Measurements from ENCODE around the gene SYT4.
A peak's percentile ranks its signal among the peaks of the same experiment; 100 is the strongest.

SYT4 gene

GRCh38 chr18:43274526-43274925 lies 2.8 kb downstream of the SYT4 start:
- TF ChIP-seq CTCF (IDR thresholded peaks at IDR 0.05; ENCODE audit: insufficient read depth, low read length, poor library complexity, severe bottlenecking), result no peak
- no peaks in the 10 kb centered on the region for H3K36me3 ChIP-seq (ENCODE audit: control insufficient read depth, insufficient read depth, low read length)
- no peak for DNase-seq (ENCODE audit: extremely low read depth, insufficient read length)
- H3K27me3 ChIP-seq (replicated peaks; ENCODE audit: control insufficient read depth, insufficient read depth, low read length), result no peaks in the 10 kb centered on the region; the same call in 1 of the 2 replicates
- H3K4me3 ChIP-seq (replicated peaks; ENCODE audit: low read depth, low read length), result no peak overlapping the region

GRCh38 chr18:43271593-43272432 lies 5.5 kb downstream of the SYT4 start:
- H3K4me3 ChIP-seq (replicated peaks; ENCODE audit: low read depth, low read length), result no peak overlapping the region
- H3K36me3 ChIP-seq (ENCODE audit: control insufficient read depth, insufficient read depth, low read length), result no peaks in the 10 kb centered on the region
- DNase-seq (ENCODE audit: extremely low read depth, insufficient read length), result no peak
- no peaks in the 10 kb centered on the region for H3K27me3 ChIP-seq (replicated peaks; ENCODE audit: control insufficient read depth, insufficient read depth, low read length)
- TF ChIP-seq CTCF (IDR thresholded peaks at IDR 0.05; ENCODE audit: insufficient read depth, low read length, poor library complexity, severe bottlenecking), result peak; percentile 61

- Histone ChIP-seq H3K4me3 (replicated peaks; ENCODE audit: low read depth, low read length) (no peak overlapping the region), H3K36me3 (ENCODE audit: control insufficient read depth, insufficient read depth, low read length) (no peaks in the 10 kb centered on the region), H3K27me3 (replicated peaks; ENCODE audit: control insufficient read depth, insufficient read depth, low read length) (no peaks in the 10 kb centered on the region)
- no peak for TF ChIP-seq CTCF (IDR thresholded peaks at IDR 0.05; ENCODE audit: insufficient read depth, low read length, poor library complexity, severe bottlenecking)
- DNase-seq (ENCODE audit: extremely low read depth, insufficient read length), result no peak
These were observed 9.5 kb downstream of the SYT4 start for GRCh38 chr18:43267818-43268217.

GRCh38 chr18:43265465-43265864 lies 11.8 kb downstream of the SYT4 start:
- H3K36me3 ChIP-seq (ENCODE audit: control insufficient read depth, insufficient read depth, low read length), result no peaks in the 10 kb centered on the region
- no peak for TF ChIP-seq CTCF (IDR thresholded peaks at IDR 0.05; ENCODE audit: insufficient read depth, low read length, poor library complexity, severe bottlenecking)
- no peak for DNase-seq (ENCODE audit: extremely low read depth, insufficient read length)
- H3K27me3 ChIP-seq (replicated peaks; ENCODE audit: control insufficient read depth, insufficient read depth, low read length), result no peaks in the 10 kb centered on the region
- no peak overlapping the region for H3K4me3 ChIP-seq (replicated peaks; ENCODE audit: low read depth, low read length)

- DNase-seq (ENCODE audit: extremely low read depth, insufficient read length), result no peak
These were observed 28.6 kb downstream of the SYT4 start for GRCh38 chr18:43248610-43249249.

More at GRCh38 chr18:43248610-43249249, 28.6 kb downstream of the SYT4 start:
- no peak for TF ChIP-seq CTCF (IDR thresholded peaks at IDR 0.05; ENCODE audit: insufficient read depth, low read length, poor library complexity, severe bottlenecking)
- Histone ChIP-seq H3K4me3 (replicated peaks; ENCODE audit: low read depth, low read length) (no peak overlapping the region), H3K36me3 (ENCODE audit: control insufficient read depth, insufficient read depth, low read length) (no peaks in the 10 kb centered on the region), H3K27me3 (replicated peaks; ENCODE audit: control insufficient read depth, insufficient read depth, low read length) (no peaks in the 10 kb centered on the region)

All from GM06990 (cell line).